ENCODE measurements around the gene EXT2.

The EXT2 gene

GRCh38 chr11:44095506-44096359, at the start of gene EXT2:
Gene EXT2 (plus strand): TSS chr11:44095678. CDS start chr11:44107713, 12,035 bp downstream.
- peak; percentile 65 to 74 (median 73) for DNase-seq

DNA sequence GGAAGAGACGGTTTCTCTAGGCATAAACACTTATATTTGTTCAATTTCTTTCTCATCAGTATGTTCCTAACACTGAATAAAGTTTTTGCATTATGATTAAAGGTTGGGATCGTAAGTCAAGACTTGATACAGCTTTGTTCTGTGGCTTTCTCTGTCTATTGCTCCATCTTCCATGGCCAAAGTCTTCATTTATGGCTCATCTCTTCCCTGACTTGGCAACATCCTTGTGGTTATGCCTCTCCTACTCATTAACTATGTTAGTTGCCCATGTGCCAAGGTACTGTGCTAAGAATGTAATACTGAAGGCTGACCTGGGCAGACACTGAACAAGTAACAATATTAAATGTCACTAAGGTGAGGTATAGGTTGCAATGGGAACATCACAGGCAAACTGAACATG, 49.3 kb upstream of the EXT2 start:
- DNase-seq, result no peak

DNA sequence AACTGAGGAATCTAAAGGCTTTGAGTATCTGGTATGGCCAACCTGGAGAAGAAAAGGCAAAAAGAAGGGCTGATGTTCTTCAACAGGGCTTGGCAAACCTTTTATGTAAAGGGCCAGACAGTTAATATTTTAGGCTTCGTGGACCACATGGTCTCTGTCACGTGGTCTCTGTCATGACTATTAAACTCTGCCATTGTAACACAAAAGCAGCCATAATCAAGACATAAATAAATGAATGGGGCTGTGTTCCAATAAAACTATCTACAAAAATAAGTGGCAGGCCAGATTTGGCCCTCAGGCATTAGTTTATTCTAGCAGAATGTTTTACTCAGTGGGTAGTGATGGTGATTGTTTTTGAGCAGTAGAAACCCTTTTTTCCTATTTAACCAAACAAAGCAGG, 48.2 kb upstream of the EXT2 start:
- DNase-seq, result no peak

- no peak for DNase-seq
Measured at GRCh38 chr11:44047931-44048431, 47.5 kb upstream of the EXT2 start, which contains the start of gene ACCSL. Gene ACCSL (plus strand): TSS chr11:44047981. CDS start chr11:44048037, 56 bp downstream.

DNA sequence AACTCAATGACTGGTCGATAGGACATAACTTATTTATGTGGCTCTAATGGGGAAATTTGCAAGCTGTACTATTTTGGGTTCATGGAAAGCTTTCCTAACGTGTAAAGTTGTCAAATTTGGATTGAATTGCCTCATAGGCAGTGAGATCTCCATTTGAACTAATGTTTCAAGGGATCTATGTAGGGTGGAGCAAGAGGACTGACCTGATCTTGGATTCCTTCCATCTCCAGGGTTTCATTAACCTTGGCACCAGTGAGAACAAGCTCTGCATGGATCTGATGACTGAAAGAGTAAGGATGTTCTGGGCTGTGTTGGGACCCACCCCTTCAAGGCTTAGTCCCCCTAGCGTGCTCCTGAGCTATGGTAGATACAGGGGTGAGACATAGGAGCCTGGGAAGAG, 45.6 kb upstream of the EXT2 start:
- DNase-seq, result no peak

DNA sequence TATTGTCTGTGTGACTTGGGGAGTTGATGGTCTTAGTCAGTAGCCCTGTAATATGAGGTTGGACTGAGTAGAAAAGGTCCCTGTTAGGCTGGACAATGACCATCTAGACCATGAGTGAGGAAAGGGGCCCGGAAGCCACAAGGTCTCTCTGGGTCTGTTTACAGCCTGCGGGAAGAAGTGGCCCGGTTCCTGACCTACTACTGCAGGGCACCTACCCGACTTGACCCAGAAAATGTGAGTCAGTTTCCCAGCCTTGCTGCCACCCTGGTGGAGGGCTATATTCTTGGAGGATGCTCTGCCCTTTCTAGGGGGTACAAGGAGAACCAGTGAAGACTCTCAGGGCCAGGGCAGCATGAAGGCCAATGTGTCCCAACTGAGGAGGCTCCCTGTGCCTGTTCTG, 44.3 kb upstream of the EXT2 start:
- DNase-seq, result no peak

GRCh38 chr11:44057340-44057739, 38.1 kb upstream of the EXT2 start:
- DNase-seq, result no peak

GRCh38 chr11:44058275-44058674, 37.2 kb upstream of the EXT2 start:
- DNase-seq, result no peak

DNA sequence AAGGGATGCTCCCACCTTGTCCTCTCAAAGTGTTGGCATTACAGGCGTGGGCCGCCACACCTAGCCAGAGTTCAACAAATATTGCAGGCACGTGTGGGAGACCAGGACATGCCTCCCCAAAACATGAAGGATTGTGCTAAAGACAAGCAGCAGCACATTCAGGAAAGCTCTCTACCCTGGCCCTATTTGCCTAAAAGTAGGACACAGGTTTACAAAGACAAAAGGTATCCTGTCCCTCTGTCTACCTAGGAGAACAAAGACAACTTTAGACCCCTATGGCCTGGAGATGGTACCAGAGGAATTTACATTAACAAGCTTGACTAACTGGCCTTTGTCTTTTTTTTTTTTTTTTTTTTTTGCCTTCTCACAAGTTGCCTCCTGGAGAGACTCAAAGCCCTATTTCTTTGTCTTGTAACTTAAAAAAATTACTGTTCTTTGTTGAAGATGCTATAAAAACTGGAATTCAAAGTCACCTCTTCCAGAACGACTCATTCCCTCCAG, 30.3 kb upstream of the EXT2 start:
- no peak for DNase-seq

DNA sequence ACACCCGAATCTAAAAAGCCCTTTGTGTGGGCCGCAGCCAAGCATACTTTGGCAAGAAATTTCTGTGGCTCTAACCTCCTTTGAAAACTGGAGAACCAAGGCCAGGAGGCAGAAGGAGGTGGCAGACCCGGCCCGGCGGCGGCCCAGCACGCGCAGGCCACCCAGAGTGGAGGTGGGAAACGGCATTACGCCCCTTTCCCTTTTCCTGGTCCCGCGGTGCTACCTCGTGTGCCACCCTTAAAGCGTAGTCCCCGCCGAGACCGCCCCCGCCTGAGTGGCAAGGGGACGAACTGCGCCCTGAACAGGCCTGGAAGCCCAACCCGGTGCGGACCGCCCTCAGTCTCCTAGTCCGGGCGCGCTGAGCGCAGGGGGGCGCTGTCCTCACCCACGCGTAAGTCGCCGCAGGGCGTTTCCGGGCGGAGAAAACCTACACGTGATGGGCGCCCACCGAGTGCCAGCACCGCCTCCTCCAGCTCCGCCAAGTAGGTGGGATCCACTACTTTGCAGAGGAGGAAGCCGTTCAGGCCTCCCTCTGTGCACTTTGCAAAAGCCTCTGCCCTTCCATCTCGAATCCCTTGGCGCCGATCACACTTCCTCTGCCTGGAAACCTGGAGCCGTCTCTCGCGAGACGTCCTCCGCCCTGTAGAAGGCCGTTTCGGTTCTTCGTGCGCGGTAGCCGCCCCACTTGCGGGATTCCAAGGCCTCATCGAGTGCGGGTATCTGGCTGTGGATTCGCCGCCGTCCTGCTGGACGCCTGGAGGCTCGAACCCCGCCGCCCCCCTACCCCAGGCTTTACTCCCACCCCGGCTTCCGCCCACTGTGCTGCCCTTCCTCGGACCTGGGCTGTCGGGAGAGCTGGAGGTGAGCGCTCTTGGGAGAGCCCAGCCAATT, 29.4 kb upstream of the EXT2 start, which contains the start of gene ACCS:
Gene ACCS, plus strand, starts transcription at position 430 of the 891 bp plus-strand sequence. CDS start 1,358 bp downstream, outside the sequence.
- DNase-seq, result peak; percentile 68 to 85 (median 76)

DNA sequence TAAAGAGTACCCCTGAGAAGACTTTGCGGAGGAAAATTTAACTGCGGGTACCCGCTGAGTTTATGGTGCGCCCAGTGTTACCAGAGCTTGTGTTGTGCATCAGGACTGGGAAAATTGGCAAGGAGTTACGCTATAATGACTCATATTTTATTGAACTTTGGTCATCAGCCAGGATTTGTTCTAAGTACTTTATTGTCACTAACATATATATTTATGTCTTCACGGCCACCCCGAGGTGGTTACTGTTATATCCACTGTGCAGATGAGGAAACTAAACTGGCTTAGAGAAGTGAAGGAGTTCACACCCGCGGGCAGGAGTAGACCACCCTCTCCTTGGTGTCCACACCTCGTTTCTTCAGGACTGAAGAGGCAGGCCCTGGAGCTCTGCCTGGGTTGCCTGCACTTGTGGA, 28.7 kb upstream of the EXT2 start:
- DNase-seq, result no peak

- DNase-seq, result no peak
Measured at GRCh38 chr11:44067266-44067665, 28.2 kb upstream of the EXT2 start.

GRCh38 chr11:44068180-44068579, 27.3 kb upstream of the EXT2 start:
- DNase-seq, result no peak

GRCh38 chr11:44071157-44071556, 24.3 kb upstream of the EXT2 start:
- no peak for DNase-seq

DNA sequence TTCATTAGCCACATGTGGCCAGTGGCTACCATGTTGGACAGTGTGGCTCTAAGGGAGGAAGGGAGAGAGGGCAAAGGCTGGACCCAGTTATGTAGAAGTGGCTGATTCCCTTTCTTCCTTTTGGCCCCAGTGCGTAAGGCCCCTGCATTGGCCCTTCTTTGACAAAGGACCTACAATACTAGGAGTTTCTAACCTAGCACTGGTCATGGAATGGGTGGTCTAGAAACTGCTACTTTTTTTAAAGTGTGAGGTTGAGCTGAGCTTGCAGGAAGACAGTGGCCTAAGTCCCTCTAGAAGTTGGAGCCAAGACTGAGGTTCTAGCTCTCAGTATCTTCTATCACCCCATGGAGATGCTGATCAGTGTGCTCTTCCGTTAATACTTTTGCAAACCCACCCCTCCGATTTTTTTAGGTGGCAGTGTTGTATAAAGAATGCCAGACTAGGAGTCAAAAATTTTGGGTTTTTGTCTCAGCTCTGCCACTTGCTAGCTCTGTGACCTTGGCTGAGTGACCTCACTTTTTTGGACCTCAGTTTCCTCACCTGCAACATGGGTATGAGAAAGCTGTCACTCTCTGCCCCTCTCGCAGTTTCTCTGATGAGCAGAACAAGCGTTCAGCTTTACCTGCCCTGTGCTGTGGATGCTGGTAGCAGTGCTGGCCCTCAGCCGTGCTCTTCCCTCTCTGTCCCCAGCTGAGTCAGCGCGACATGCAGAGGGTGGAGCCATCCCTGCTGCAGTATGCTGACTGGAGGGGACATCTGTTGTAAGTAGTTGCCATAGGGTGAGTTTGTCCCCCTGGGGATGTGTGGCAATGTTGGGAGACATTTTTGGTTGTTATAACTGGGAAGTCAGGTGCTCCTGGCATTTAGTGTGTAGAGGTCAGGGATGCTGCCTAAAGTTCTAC, 22.5 kb upstream of the EXT2 start:
- DNase-seq, result no peak

DNA sequence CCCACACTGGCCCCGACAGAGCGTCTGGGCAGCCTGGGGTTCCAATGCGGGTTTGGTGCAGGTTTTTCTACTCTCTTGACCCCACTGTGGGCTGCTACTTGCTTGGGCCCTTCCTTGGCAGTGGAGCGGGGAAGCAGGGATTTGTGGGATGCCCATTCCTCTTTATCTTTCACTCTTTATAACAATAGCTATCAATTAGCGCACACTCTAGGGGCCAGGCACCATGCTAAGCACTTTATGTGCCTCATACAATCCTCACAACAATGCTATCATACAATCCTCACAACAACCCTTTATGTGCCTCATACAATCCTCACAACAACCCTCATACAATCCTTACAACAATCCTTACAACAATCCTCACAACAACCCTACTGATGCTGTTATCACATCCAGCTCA, 16.7 kb upstream of the EXT2 start:
- no peak for DNase-seq

GRCh38 chr11:44079376-44079775, 16.1 kb upstream of the EXT2 start:
- no peak for DNase-seq

- DNase-seq, result no peak
Measured at GRCh38 chr11:44080951-44081350, 14.5 kb upstream of the EXT2 start.

DNA sequence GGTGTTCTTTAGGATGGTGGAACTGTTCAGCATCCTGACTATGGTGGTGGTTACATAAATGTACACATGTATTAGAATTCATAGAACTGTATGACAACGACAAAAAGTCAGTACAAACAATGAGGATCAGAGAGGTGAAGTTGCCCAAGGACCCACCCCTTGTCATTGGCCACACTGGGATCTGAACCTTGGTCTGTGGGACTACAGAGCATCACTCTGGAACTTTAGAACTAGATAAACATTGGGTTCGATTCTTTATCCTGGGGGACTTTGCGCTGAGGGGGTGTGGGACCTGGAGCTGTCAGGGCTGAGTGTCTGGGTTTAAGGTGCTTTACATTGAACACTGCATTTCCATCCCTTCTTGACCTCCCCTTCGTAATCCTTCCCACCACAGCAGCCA, 12.8 kb upstream of the EXT2 start:
- DNase-seq, result no peak

DNA sequence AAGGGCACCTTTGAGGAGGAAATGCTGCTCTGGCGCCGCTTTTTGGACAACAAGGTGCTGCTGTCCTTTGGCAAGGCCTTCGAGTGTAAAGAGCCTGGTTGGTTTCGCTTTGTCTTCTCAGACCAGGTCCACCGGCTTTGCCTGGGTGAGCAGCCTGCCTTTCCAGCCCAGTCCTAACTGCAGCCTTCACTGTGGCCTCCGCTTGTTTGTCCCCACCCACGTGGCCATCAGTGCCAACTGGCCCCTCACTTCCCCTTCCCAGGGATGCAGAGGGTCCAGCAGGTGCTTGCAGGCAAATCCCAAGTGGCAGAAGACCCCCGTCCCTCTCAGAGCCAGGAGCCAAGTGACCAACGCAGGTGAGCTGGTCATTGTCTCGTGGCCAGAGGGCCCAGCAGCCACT, 12.0 kb upstream of the EXT2 start:
- no peak for DNase-seq

DNA sequence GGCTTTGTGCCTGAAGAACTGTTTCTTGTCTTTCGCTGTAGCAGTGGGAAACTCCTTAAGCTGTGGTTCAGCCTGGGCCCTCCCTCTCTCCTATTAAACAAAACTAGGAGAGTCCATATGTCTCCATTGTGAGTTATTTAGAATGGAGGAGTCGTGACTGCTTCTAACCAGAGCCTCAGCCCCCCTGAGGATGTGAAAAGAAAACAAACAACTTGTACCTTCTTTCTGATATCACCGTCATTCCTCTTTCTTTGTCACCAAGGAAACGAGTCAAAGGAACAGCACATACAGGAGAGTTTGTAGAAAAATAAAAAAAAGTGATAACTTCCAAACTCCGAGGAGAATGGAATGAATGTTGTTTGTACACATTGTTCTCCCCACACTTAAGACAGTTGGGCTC, 11.6 kb upstream of the EXT2 start:
- DNase-seq, result no peak

DNA sequence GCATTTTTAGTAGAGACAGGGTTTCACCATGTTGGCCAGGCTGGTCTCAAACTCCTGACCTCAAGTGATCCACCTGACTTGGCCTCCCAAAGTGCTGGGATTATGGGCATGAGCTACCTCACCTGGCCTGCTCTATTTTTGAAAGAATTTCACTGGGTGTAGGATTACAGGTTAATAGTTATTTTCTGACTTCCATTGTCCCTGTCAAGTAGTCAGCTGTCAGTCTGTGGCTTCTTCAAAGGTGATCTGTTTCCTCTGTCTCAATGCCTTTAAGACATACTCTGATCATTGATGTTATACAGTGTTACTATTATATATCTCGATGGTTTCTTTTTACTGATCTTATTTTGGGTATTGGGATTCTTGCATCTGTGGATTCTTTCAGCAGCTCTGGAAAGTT, 10.1 kb upstream of the EXT2 start:
- no peak for DNase-seq

Data from activated CD4-positive, CD25-positive, alpha-beta regulatory T cell (primary cell).